GM19324 (cell line): ENCODE data around the gene ZNF365.
"Not testable (repeated sequence)": the region's sequence is repeated elsewhere in the genome, so short reads cannot be mapped to it uniquely, and the experiment has no call there.

Experiments used
- ATAC-seq: cut with Tn5 transposase; IDR thresholded peaks from one replicate; pipeline ENCODE4 v1.9.1; 2021; ENCODE audit warnings: mild to moderate bottlenecking, moderate library complexity; ENCODE audit not compliant: unreplicated experiment, low FRiP score

The ZNF365 gene

GRCh38 chr10:62373995-62374861, at the start of gene ZNF365:
Gene ZNF365 (plus strand): TSS chr10:62374369. CDS start chr10:62376194, 1,825 bp downstream.
- ATAC-seq = no peak

- ATAC-seq = no peak
These were observed 48.0 kb upstream of the ZNF365 start for GRCh38 chr10:62326176-62326575.

GRCh38 chr10:62327885-62328284, 46.3 kb upstream of the ZNF365 start:
- ATAC-seq = no peak

DNA sequence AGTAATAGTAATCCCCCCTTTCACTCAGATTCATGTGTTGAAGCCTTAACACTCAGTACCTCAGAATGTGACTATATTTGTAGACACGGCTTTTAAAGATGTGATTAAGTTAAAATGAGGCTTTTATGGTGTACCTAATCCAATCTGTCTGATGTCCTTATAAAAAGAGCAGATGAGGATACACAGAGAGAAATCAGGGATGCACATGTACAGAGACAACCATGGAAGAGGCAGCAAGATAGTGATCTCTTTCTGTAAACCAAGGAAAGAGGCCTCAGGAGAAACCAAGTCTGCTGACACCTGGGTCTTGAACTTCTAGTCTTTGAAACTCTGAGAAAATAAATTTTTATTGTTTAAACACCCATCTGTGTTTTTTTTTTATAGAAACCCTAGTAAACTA, 44.0 kb upstream of the ZNF365 start:
- ATAC-seq = no peak

GRCh38 chr10:62332406-62332805, 41.8 kb upstream of the ZNF365 start:
- no peak for ATAC-seq

- no peak for ATAC-seq
These were observed 40.9 kb upstream of the ZNF365 start for GRCh38 chr10:62333135-62333889.

DNA sequence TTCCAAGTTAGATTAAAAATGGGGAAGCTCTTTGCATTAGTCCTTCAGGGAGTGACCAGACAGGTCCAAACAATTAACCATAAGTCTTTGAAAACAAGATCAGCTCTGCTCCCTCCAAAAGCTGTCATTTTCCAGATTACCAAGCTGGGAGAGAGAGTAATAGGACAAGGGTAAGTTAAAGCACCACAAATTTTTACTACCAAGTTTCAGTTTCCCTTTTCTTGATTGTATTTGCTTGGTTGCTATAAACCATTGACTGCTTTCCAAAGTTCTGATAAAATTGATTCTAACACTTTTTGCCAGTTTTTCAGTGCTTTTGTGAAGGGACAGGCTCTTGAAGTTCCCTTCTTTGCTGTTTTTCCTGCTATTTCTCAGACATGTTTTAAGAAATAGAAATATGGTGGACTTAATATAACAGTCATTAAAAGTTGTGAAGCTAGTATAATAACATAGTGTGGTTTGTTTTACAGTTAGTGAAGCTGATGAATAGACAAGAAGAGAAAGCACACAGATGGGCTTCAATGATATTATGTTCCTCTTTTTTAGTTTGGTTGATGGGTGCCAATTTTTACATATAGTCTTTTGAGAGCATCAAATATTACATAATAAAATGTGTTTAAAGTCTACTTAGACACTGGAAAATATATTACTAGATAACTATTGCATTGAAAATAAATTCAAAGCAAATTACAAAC, 40.0 kb upstream of the ZNF365 start:
- ATAC-seq = no peak

GRCh38 chr10:62335326-62335725, 38.8 kb upstream of the ZNF365 start:
- ATAC-seq = no peak

GRCh38 chr10:62336404-62336803, 37.8 kb upstream of the ZNF365 start:
- ATAC-seq = no peak

DNA sequence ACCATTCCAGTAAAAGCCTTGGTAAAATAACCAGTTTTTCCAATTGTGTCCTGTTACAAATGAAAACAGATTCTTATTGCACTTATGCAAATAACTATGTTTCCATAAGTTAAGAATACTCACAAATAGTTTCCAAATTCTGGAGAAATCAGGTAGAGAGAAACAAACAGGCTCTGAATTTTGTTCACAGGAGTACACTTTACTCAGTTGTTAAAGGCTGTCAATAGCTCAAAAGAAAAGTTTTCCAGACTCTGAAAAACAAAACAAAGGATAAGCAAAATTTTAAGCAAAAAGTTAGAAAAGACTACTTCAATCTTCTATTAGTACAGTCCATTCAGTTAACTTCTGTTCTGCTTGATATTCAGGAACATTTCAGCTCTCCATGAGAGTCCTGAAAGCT, 32.8 kb upstream of the ZNF365 start:
- no peak for ATAC-seq

DNA sequence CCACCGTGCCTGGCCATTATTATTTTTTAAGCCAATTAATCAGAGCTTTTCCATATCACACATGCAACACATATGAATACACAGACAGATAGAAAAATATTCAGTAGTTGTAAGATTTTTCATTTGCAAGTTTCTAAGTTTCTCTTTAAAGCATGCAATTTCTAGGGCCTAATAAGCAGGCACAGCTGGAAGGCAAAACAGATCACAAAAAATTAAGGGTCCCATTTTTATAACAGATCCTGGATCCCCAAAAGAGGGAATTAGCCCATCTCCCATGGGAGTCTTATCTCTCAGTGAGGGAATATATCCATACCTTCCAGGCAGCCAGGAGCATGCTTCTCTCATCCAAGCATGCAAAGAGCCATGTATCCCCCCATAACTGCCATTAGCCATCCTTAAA, 31.2 kb upstream of the ZNF365 start:
- no peak for ATAC-seq

- no peak for ATAC-seq
These were observed 26.1 kb upstream of the ZNF365 start for GRCh38 chr10:62348029-62348428.

DNA sequence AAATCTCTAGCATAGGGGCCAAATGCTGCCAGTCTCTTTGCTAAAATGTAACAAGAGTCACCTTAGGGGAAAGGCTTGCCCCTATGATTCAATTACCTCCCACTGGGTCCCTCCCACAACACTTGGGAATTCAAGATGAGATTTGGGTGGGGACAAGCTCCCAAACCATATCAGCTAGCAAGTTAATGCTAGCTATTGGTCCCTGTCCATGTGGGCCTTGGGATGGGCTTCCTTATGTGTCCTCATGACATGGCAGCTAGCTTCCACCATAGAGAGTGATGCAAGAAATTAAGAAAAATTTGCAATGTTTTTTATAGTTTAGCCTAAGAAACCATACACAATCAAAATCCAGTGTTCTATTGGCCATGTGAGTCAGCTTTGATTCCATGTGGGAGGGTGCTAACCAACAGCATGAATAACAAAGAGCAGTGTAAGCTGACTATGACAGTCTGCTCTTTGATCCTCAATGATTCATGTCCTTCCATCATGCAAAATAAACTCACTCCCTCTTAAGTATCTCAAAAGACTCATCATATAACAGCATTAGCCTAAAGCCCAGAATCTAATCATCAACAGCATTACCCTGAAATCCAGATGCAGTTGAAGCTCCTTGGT, 21.7 kb upstream of the ZNF365 start:
- ATAC-seq = no peak

DNA sequence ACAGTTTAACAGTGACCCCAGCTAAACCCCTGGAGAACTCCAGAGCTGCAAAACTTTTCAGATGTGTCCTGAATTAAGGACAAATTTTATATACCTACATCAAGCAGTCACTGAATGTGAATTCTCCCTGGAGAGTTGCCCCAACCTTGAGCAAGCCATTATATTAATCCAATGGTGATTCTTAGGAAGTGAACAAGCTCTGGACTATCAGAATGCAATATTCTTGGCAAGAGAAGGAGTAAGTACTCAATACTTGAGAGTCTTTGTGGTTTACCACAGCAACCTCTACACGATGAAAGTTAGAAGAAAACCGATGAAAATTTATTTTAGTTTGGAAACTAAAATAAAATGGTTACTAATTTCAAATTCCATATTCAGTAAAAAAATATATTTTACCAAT, 19.3 kb upstream of the ZNF365 start:
- ATAC-seq = no peak

DNA sequence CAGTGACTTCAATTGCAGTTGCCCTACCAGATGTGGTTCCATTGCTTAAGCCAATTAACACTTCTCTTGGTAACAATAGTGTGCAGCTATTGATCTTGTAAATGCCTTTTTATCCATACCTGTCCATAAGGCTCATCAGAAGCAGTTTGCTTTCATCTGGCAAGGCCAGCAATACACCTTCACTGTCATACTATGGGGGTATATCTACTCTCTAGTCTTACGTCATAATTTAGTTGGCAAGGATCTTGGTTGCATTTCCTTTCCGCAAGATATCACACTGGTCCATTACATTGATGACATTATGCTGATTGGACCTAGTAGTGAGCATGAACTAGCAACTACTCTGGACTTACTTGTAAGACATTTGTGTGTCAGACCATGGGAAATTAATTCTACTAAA, 17.7 kb upstream of the ZNF365 start:
- no peak for ATAC-seq

DNA sequence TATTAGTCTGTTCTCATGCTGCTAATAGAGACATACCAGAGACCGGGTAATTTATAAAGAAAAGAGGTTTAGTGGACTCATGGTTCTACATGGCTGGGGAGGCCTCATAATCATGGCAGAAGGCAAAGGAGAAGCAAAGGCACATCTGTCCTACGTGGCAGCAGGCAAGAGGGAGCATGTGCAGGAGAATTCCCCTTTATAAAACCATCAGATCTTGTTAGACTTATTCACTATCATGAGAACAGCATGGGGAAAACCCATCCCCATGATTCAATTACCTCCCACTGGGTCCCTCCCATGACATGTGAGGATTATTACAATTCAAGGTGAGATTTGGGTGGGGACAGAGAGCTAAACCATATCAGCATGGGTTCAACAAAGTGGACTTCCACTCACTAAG, 16.0 kb upstream of the ZNF365 start:
- not testable (repeated sequence) for ATAC-seq

DNA sequence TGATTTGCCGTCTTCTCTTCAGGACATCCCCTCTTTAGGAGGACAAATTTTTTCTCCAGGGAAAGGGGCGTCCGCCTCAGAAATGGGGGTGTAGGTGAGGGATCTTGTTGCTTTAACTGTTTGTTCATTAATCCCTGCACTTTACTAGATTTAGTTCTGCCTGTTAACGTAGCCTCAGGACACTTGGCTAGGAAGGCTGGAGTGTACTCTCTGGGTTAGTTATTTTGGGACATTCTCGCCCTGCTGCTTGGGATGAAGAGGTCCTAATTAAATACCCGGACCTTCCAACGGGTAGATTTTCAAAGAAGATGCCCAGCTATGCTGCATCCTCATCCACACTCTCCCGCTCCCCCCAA, 552 bp upstream of the ZNF365 start:
- no peak for ATAC-seq

- ATAC-seq = no peak
These were observed 917 bp downstream of the ZNF365 start for GRCh38 chr10:62374862-62375710.

DNA sequence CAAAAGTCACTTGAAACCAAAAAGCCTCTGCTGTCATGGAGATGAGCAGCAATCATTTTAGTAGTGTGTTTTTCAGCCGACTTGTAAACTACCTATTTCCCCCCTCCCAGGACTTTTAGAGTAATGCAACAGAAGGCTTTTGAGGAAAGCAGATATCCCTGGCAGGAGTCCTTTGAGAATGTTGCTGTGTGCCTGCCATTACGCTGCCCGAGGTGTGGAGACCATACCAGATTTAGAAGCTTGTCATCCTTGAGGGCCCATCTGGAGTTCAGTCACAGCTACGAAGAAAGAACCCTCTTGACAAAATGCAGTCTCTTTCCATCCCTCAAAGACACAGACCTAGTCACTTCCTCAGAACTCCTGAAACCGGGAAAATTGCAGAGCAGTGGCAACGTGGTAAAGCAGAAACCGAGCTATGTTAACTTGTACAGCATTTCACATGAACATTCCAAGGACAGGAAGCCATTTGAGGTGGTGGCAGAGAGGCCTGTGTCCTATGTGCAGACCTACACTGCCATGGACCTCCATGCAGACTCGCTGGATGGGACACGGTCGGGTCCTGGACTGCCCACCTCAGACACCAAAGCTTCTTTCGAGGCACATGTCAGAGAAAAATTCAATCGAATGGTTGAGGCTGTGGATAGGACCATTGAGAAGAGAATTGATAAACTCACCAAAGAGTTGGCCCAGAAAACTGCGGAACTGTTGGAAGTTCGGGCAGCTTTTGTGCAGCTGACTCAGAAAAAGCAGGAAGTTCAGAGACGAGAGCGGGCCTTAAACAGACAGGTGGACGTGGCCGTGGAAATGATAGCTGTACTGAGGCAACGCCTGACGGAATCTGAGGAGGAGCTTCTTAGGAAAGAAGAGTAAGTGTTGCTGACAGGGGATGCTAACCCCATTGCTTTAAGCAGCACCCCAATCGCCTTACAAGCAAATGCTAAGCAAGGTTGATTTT, 2.2 kb downstream of the ZNF365 start:
- no peak for ATAC-seq
